HFFc6 (cell line): ENCODE results near the gene SPDEF. TPM values are rescaled to one million over a fixed set of nuclear protein-coding genes. Genes with fewer than 3 reads are reported as not detected.

Source experiments
- DNase-seq: peaks from one replicate; pipeline ENCODE4 v3.0.0-alpha.2; 2018
- H3K27ac Mint-ChIP-seq: 2 replicates; pipeline ENCODE4 v1.8.0; 2020; ENCODE audit warnings: mild to moderate bottlenecking, mixed read lengths
- H3K27me3 Mint-ChIP-seq: 2 replicates; pipeline ENCODE4 v1.8.0; 2021; ENCODE audit warnings: mild to moderate bottlenecking, moderate library complexity, mixed read lengths; ENCODE audit not compliant: insufficient read depth
- H3K36me3 Mint-ChIP-seq: 2 replicates; pipeline ENCODE4 v1.8.0; 2021; ENCODE audit warnings: low read depth, mixed read lengths
- H3K4me1 Mint-ChIP-seq: 2 replicates; pipeline ENCODE4 v1.8.0; 2020; ENCODE audit warnings: low read depth, mixed read lengths
- H3K4me3 Mint-ChIP-seq: 2 replicates; pipeline ENCODE4 v1.8.0; 2020; ENCODE audit warnings: mild to moderate bottlenecking, moderate library complexity, mixed read lengths
- H3K9me3 Mint-ChIP-seq: 2 replicates; pipeline ENCODE4 v1.8.0; 2020; ENCODE audit warnings: mild to moderate bottlenecking, mixed read lengths
- total RNA-seq, 6 experiments: library from RNA; stranded (reverse); fragmentation: NEBNext Ultra II Directional; extraction: Animal tissue kit (Norgen Biotek cat#: 25700); gene quantifications; 2 replicates in 1 of 6; 3 replicates in 5 of 6; pipeline ENCODE4 v1.2.3, GENCODE V29; 2021
- TF ChIP-seq, protein P1 (sequence below): fragments of 200-600 bp; sonication (generic); IDR thresholded peaks from 2 replicates; pipeline ENCODE4 v1.5.0; 2021; ENCODE audit warnings: antibody characterized with exemption, mild to moderate bottlenecking

Gene SPDEF
- total RNA-seq, 6 experiments from 2014 or later: not detected

DNA sequence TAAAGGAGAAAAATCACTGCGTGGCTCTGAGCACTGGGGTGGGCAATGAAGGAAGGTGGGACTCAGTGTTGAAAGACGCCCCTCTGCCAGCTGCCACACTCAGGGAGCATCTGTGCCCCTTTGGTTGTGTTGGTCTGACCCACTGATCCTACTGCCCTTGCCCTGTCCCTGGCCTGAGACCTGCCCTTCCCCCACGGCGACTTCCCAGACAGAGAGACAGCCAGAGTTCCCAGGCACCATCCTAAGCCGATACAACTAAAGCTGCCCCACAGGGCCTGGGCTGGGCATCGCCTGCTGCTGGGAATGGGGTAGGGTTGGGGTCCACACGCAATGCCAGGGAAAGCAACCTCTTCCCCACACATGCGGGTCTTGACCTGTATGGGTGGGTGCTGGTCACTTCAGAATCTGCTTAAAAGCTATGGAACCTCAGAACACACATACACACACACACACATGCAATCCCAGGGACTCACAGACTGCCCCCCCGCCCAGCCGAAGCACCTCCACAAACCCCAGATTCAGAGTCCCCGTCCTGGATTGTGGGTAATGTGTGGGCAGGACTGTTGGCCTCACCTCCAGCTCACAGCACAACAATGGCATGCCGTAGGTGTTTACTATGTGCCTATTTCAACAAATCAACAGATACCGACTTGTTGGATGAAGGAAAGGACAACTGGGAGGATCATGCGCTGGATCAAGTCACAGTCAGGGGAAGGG lies 10.9 kb upstream of the SPDEF start:
- Mint-ChIP-seq H3K4me1 (no peaks in the 10 kb centered on the region), H3K36me3 (no peaks in the 10 kb centered on the region), H3K4me3 (no peak overlapping the region), H3K9me3 (no peaks in the 10 kb centered on the region), H3K27ac (no peak overlapping the region), H3K27me3 (peaks cover 6% of the 10 kb centered on the region; the same call in 1 of the 2 replicates)
- DNase-seq: no peak
- TF ChIP-seq, protein P1, sequence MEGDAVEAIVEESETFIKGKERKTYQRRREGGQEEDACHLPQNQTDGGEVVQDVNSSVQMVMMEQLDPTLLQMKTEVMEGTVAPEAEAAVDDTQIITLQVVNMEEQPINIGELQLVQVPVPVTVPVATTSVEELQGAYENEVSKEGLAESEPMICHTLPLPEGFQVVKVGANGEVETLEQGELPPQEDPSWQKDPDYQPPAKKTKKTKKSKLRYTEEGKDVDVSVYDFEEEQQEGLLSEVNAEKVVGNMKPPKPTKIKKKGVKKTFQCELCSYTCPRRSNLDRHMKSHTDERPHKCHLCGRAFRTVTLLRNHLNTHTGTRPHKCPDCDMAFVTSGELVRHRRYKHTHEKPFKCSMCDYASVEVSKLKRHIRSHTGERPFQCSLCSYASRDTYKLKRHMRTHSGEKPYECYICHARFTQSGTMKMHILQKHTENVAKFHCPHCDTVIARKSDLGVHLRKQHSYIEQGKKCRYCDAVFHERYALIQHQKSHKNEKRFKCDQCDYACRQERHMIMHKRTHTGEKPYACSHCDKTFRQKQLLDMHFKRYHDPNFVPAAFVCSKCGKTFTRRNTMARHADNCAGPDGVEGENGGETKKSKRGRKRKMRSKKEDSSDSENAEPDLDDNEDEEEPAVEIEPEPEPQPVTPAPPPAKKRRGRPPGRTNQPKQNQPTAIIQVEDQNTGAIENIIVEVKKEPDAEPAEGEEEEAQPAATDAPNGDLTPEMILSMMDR: no peak

DNA sequence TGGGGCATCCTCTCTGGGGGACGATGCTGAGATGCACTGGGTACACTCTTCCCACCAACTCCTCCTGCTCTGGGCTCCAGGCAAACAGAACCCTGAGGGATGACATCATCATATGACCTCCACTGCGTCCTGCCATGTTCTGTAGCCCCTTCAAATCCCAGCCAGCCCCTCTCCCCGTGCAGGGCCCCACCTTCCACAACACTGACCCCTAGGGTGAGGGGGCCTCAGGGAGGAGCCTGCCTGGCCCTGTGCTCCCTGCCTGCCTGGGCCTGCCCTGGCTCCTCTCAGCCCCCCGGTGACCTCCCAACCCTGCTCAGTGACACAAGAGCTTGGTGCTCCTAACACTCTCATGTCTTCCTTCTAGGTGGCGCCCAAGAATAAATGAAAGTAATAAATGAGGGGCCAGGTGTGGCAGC lies 9.6 kb upstream of the SPDEF start:
- H3K27ac Mint-ChIP-seq: no peak overlapping the region
- H3K27me3 Mint-ChIP-seq: peaks cover 7% of the 10 kb centered on the region
- H3K9me3 Mint-ChIP-seq: no peaks in the 10 kb centered on the region
- no peak overlapping the region for H3K4me3 Mint-ChIP-seq
- H3K4me1 Mint-ChIP-seq: peaks cover 3% of the 10 kb centered on the region
- no peaks in the 10 kb centered on the region for H3K36me3 Mint-ChIP-seq
- DNase-seq: no peak
- TF ChIP-seq, protein P1: no peak

DNA sequence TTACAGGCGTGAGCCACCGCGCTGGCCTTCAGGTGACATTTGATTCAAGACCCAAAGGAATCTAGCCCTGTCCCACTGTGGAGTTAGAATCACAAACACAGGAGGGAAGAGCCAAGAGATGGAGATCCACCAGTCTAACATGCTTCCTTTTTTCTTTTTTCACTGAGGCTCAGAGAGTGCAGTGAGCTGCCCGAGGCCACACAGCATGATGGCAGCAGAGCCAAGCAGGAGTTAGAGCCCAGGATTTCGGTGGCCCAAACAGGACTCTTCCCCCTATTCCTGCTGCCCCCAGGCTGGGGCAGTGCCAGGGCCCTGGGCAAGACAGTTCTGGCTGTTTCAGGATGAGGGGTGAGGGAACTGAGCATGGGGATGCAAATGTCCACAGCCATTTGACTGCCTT lies 8.1 kb upstream of the SPDEF start:
- Mint-ChIP-seq H3K4me1 (peaks cover 9% of the 10 kb centered on the region), H3K36me3 (no peaks in the 10 kb centered on the region), H3K27ac (no peak overlapping the region), H3K27me3 (peaks cover 5% of the 10 kb centered on the region), H3K4me3 (no peak overlapping the region), H3K9me3 (no peaks in the 10 kb centered on the region)
- TF ChIP-seq, protein P1: no peak
- no peak for DNase-seq

DNA sequence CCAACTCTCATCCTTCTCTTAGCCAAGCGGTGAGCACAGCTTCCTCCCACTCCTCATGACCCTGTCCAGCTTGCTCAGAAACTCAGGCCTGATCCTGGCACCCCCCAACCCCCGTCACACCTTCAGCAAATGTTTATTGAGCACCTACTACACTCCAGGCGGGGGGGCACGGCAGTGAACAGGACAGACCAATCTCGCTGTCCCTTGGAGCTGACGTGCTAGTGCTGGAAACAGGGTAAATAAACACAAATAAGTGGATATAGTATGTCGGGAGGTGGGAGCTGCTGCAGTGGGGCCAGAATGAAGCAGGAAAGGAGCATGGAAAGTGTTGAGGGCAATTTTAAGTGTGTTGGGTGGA lies 7.4 kb upstream of the SPDEF start:
- Mint-ChIP-seq H3K9me3 (no peaks in the 10 kb centered on the region; the same call in 1 of the 2 replicates), H3K4me3 (no peak overlapping the region), H3K27me3 (peaks cover 5% of the 10 kb centered on the region), H3K27ac (no peak overlapping the region), H3K4me1 (peaks cover 9% of the 10 kb centered on the region), H3K36me3 (no peaks in the 10 kb centered on the region)
- no peak for DNase-seq
- TF ChIP-seq, protein P1: no peak

DNA sequence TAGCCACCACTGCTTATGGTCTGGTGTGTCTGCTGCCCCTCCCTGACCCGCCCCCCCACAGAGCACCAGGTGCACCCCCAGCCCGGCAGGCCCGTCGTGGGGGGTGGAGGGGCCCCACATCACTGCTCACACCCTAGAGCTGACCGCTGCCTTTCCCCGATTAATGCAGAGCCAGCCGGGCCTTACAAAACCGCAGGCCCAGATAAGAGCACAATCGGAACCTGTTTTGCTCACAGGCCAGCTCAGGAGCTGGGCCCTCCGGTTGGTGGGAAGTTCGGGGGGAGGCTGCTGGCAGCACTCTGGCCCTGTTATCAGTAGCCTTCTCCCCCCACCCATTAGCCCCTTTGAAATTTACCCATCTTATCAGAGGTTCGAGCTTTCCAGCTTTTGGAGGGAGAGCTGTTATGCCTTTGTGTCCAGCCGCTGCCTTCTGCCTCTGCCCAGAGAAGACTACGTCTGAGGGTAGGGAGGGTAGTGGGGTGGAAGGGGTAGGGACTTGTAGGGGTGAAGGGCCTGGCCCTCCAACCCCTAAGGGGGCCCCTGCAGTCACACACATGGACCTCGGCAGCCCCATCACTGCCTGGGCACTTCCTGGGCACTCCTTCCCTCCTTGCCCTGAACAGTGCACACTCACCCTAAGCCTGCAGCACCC lies 6.9 kb upstream of the SPDEF start:
- DNase-seq: no peak
- TF ChIP-seq, protein P1: no peak
- Mint-ChIP-seq H3K4me3 (no peak overlapping the region), H3K36me3 (no peaks in the 10 kb centered on the region), H3K9me3 (no peaks in the 10 kb centered on the region; the same call in 1 of the 2 replicates), H3K4me1 (peaks cover 9% of the 10 kb centered on the region), H3K27me3 (peaks cover 5% of the 10 kb centered on the region), H3K27ac (no peak overlapping the region)
